ENCODE results near the gene MRPL41.
"Not testable (repeated sequence)": the region's sequence is repeated elsewhere in the genome, so short reads cannot be mapped to it uniquely, and the experiment has no call there.

The MRPL41 gene

GRCh38 chr9:137564817-137565411, 13.2 kb downstream of the MRPL41 start:
- Histone ChIP-seq H2BK120ac (ENCODE audit: low read depth, low read length) (no peak overlapping the region), H3K4me1 (ENCODE audit: control insufficient read depth in 2 of 2, insufficient read depth in 1 of 2, low read depth in 1 of 2, low read length in 2 of 2) (no peaks in the 10 kb centered on the region), H2AFZ (ENCODE audit: low read length) (no peak overlapping the region), H4K8ac (ENCODE audit: low read depth, low read length) (no peak overlapping the region), H3K27ac (replicated peaks; ENCODE audit: low read length) (no peak overlapping the region), H3K23ac (ENCODE audit: low read depth, low read length, poor library complexity) (no peak overlapping the region), H3K79me1 (ENCODE audit: low read depth, low read length) (peaks cover 5% of the 10 kb centered on the region), H3K9ac (ENCODE audit: low read depth, low read length, poor library complexity) (no peak overlapping the region), H3K27me3 (ENCODE audit: control insufficient read depth in 3 of 3, insufficient read depth in 3 of 3, low read depth in 1 of 3, low read length in 3 of 3) (no peaks in the 10 kb centered on the region), H3K18ac (ENCODE audit: low read length) (no peak overlapping the region), H3K9me3 (replicated peaks in 1 of 2; ENCODE audit: control insufficient read depth in 2 of 2, insufficient read depth in 1 of 2, low read depth in 1 of 2, low read length in 2 of 2) (peaks cover 0 to 2% of the 10 kb centered on the region in 2 donors), H2BK5ac (ENCODE audit: low read length) (no peak overlapping the region), H2BK12ac (ENCODE audit: low read length) (no peak overlapping the region), H3K4me3 (ENCODE audit: low read length in 2 of 2) (no peak overlapping the region), H2AK5ac (ENCODE audit: low read depth, low read length) (no peak overlapping the region), H3K14ac (ENCODE audit: low read length) (no peak overlapping the region), H3K4ac (ENCODE audit: low read length) (no peak overlapping the region), H3K36me3 (replicated peaks in 1 of 2; ENCODE audit: control insufficient read depth in 2 of 2, insufficient read depth in 2 of 2, low read length in 2 of 2) (peaks cover 25 to 49% of the 10 kb centered on the region in 2 donors), H2BK15ac (ENCODE audit: low read length) (no peak overlapping the region), H3K4me2 (ENCODE audit: insufficient read depth, low read length, poor library complexity, severe bottlenecking) (no peak overlapping the region), H4K91ac (ENCODE audit: low read depth, low read length, poor library complexity) (no peak overlapping the region)
- WGBS, 2 donors (ENCODE audit: extremely low coverage in 2 of 2, insufficient read length in 2 of 2, insufficient replicate concordance in 1 of 2), result no CpG with 5 or more reads among the region's 18 CpGs
- no peak for DNase-seq (ENCODE audit: low spot score)

GRCh38 chr9:137568445-137568844, 16.8 kb downstream of the MRPL41 start:
- DNase-seq (ENCODE audit: low spot score); H3K27ac ChIP-seq (replicated peaks; ENCODE audit: low read length); H2AK5ac ChIP-seq (ENCODE audit: low read depth, low read length); H3K4me2 ChIP-seq (ENCODE audit: insufficient read depth, low read length, poor library complexity, severe bottlenecking); H3K18ac ChIP-seq (ENCODE audit: low read length); H3K4me1 ChIP-seq (ENCODE audit: control insufficient read depth in 2 of 2, insufficient read depth in 1 of 2, low read depth in 1 of 2, low read length in 2 of 2); H2BK120ac ChIP-seq (ENCODE audit: low read depth, low read length); H3K9ac ChIP-seq (ENCODE audit: low read depth, low read length, poor library complexity); H2BK12ac ChIP-seq (ENCODE audit: low read length); H2AFZ ChIP-seq (ENCODE audit: low read length); H3K27me3 ChIP-seq (ENCODE audit: control insufficient read depth in 3 of 3, insufficient read depth in 3 of 3, low read depth in 1 of 3, low read length in 3 of 3); H3K14ac ChIP-seq (ENCODE audit: low read length); H3K4me3 ChIP-seq (ENCODE audit: low read length in 2 of 2); H4K8ac ChIP-seq (ENCODE audit: low read depth, low read length); H3K9me3 ChIP-seq (replicated peaks in 1 of 2; ENCODE audit: control insufficient read depth in 2 of 2, insufficient read depth in 1 of 2, low read depth in 1 of 2, low read length in 2 of 2); H3K4ac ChIP-seq (ENCODE audit: low read length); H2BK15ac ChIP-seq (ENCODE audit: low read length); H3K23ac ChIP-seq (ENCODE audit: low read depth, low read length, poor library complexity); H2BK5ac ChIP-seq (ENCODE audit: low read length); H4K91ac ChIP-seq (ENCODE audit: low read depth, low read length, poor library complexity): not testable (repeated sequence)
- no CpG with 5 or more reads among the region's 5 CpGs for WGBS, 2 donors (ENCODE audit: extremely low coverage in 2 of 2, insufficient read length in 2 of 2, insufficient replicate concordance in 1 of 2)
- Histone ChIP-seq H3K79me1 (ENCODE audit: low read depth, low read length) (peaks cover 16% of the 10 kb centered on the region), H3K36me3 (replicated peaks in 1 of 2; ENCODE audit: control insufficient read depth in 2 of 2, insufficient read depth in 2 of 2, low read length in 2 of 2) (peaks cover 34 to 45% of the 10 kb centered on the region in 2 donors)

GRCh38 chr9:137569609-137570203, 18.0 kb downstream of the MRPL41 start:
- Histone ChIP-seq H4K8ac (ENCODE audit: low read depth, low read length) (no peak overlapping the region), H2BK5ac (ENCODE audit: low read length) (no peak overlapping the region), H2BK120ac (ENCODE audit: low read depth, low read length) (no peak overlapping the region), H3K4me1 (ENCODE audit: control insufficient read depth in 2 of 2, insufficient read depth in 1 of 2, low read depth in 1 of 2, low read length in 2 of 2) (no peaks in the 10 kb centered on the region), H3K14ac (ENCODE audit: low read length) (peak overlapping the region; percentile 44), H2BK15ac (ENCODE audit: low read length) (no peak overlapping the region), H3K18ac (ENCODE audit: low read length) (no peak overlapping the region), H3K9me3 (replicated peaks in 1 of 2; ENCODE audit: control insufficient read depth in 2 of 2, insufficient read depth in 1 of 2, low read depth in 1 of 2, low read length in 2 of 2) (no peaks in the 10 kb centered on the region), H2BK12ac (ENCODE audit: low read length) (no peak overlapping the region), H2AK5ac (ENCODE audit: low read depth, low read length) (no peak overlapping the region), H4K91ac (ENCODE audit: low read depth, low read length, poor library complexity) (no peak overlapping the region), H3K23ac (ENCODE audit: low read depth, low read length, poor library complexity) (no peak overlapping the region), H3K36me3 (replicated peaks in 1 of 2; ENCODE audit: control insufficient read depth in 2 of 2, insufficient read depth in 2 of 2, low read length in 2 of 2) (peaks cover 31 to 45% of the 10 kb centered on the region in 2 donors), H3K9ac (ENCODE audit: low read depth, low read length, poor library complexity) (no peak overlapping the region), H2AFZ (ENCODE audit: low read length) (no peak overlapping the region), H3K27me3 (ENCODE audit: control insufficient read depth in 3 of 3, insufficient read depth in 3 of 3, low read depth in 1 of 3, low read length in 3 of 3) (no peaks in the 10 kb centered on the region), H3K4ac (ENCODE audit: low read length) (no peak overlapping the region), H3K79me1 (ENCODE audit: low read depth, low read length) (peaks cover 16% of the 10 kb centered on the region), H3K27ac (replicated peaks; ENCODE audit: low read length) (no peak overlapping the region), H3K4me3 (ENCODE audit: low read length in 2 of 2) (peak overlapping the region in 1 of 2 donors; percentile 33), H3K4me2 (ENCODE audit: insufficient read depth, low read length, poor library complexity, severe bottlenecking) (no peak overlapping the region)
- WGBS, 2 donors (ENCODE audit: extremely low coverage in 2 of 2, insufficient read length in 2 of 2, insufficient replicate concordance in 1 of 2), result 100% methylated on average over 4 of the region's 5 CpGs; no CpG with 5 or more reads in 1 of the 2 donors
- no peak for DNase-seq (ENCODE audit: low spot score)

- Histone ChIP-seq H2AK5ac (ENCODE audit: low read depth, low read length) (no peak overlapping the region), H2BK15ac (ENCODE audit: low read length) (no peak overlapping the region), H2AFZ (ENCODE audit: low read length) (no peak overlapping the region), H3K18ac (ENCODE audit: low read length) (no peak overlapping the region), H3K4me3 (ENCODE audit: low read length in 2 of 2) (no peak overlapping the region), H2BK120ac (ENCODE audit: low read depth, low read length) (no peak overlapping the region), H3K4me2 (ENCODE audit: insufficient read depth, low read length, poor library complexity, severe bottlenecking) (no peak overlapping the region), H4K91ac (ENCODE audit: low read depth, low read length, poor library complexity) (no peak overlapping the region), H2BK5ac (ENCODE audit: low read length) (no peak overlapping the region), H3K14ac (ENCODE audit: low read length) (no peak overlapping the region), H3K9ac (ENCODE audit: low read depth, low read length, poor library complexity) (no peak overlapping the region), H3K27ac (replicated peaks; ENCODE audit: low read length) (no peak overlapping the region), H3K4me1 (ENCODE audit: control insufficient read depth in 2 of 2, insufficient read depth in 1 of 2, low read depth in 1 of 2, low read length in 2 of 2) (no peaks in the 10 kb centered on the region), H4K8ac (ENCODE audit: low read depth, low read length) (no peak overlapping the region), H3K27me3 (ENCODE audit: control insufficient read depth in 3 of 3, insufficient read depth in 3 of 3, low read depth in 1 of 3, low read length in 3 of 3) (no peaks in the 10 kb centered on the region), H3K36me3 (replicated peaks in 1 of 2; ENCODE audit: control insufficient read depth in 2 of 2, insufficient read depth in 2 of 2, low read length in 2 of 2) (peaks cover 36 to 50% of the 10 kb centered on the region in 2 donors), H3K79me1 (ENCODE audit: low read depth, low read length) (peaks cover 18% of the 10 kb centered on the region), H2BK12ac (ENCODE audit: low read length) (no peak overlapping the region), H3K9me3 (replicated peaks in 1 of 2; ENCODE audit: control insufficient read depth in 2 of 2, insufficient read depth in 1 of 2, low read depth in 1 of 2, low read length in 2 of 2) (no peaks in the 10 kb centered on the region), H3K23ac (ENCODE audit: low read depth, low read length, poor library complexity) (no peak overlapping the region), H3K4ac (ENCODE audit: low read length) (no peak overlapping the region)
- no CpG with 5 or more reads among the region's 3 CpGs for WGBS, 2 donors (ENCODE audit: extremely low coverage in 2 of 2, insufficient read length in 2 of 2, insufficient replicate concordance in 1 of 2)
- DNase-seq (ENCODE audit: low spot score), result no peak
Observed at GRCh38 chr9:137570566-137570965, 18.9 kb downstream of the MRPL41 start.
